HG03457 (cell line): Measurements from ENCODE around the gene ITLN1.
"Not testable (repeated sequence)": the region's sequence is repeated elsewhere in the genome, so short reads cannot be mapped to it uniquely, and the experiment has no call there.

ENCODE experiments used
- ATAC-seq: cut with Tn5 transposase; IDR thresholded peaks from one replicate; pipeline ENCODE4 v1.9.1; 2021; ENCODE audit warnings: moderate number of reproducible peaks; ENCODE audit not compliant: unreplicated experiment

ITLN1 gene

DNA sequence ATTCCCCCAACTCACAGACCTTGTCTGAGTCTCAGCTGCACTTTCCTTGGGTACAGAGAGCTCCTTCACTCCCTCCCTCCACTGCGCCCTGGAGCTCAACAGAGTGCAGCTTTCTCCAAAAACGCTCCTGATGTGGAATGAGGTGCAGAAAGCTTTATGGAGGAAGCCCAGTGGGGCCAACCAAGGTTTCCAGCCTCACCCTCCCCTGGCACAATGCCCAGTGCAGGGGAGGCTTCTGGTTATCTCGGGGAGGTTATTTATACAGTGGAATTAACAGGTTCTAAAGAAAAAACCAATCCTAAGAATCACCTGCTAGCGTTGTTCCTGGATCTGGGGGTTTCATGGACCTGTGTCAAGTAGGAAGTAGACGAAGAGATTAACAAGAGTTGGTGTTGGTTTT is at the start of gene ITLN1:
Gene ITLN1 (minus strand): TSS at position 139 of the 400 bp plus-strand sequence. CDS start 303 bp downstream, outside the sequence.
- no peak for ATAC-seq

DNA sequence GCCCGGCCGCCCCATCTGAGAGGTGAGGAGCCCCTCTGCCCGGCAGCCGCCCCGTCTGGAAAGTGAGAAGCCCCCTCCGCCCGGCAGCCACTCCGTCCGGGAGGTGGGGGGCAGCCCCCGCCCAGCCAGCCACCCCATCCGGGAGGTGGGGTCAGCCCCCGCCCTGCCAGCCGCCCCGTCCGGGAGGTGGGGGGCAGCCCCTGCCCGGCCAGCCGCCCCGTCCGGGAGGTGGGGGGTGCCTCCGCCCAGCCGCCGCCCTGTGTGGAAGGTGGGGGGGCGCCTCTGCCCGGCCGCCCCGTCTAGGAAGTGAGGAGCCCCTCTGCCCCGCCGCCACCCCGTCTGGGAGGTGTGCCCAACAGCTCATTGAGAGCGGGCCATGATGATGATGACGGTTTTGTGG is 48.3 kb upstream of the ITLN1 start:
- ATAC-seq, result not testable (repeated sequence)

DNA sequence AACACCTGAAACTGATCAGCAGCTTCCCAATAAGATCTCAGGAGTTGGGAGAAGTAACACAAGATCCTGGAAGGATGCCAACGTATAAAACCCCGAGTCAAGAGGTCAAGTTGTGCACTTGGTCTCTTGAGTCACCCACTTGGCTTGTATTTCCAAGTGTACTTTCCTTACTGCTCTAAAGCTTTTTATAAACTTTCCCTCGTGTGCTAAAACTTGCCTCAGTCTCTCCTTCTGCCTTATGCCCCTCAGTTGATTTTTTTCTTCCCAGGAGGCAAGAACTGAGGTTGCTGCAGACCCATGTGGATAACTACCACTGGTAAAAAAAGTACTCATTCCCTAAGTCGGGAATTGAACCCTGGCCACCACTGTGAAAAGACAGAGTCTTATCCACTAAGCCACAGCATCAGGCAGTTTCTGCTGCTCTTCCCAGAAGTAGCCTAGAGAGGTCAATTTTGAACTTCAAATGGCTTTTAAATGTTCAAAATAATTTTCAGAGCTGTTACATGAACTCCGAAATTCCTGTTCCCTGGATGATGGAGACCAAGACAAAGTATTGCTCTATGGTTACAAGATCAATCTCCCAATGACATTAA is 40.8 kb upstream of the ITLN1 start:
- no peak for ATAC-seq

DNA sequence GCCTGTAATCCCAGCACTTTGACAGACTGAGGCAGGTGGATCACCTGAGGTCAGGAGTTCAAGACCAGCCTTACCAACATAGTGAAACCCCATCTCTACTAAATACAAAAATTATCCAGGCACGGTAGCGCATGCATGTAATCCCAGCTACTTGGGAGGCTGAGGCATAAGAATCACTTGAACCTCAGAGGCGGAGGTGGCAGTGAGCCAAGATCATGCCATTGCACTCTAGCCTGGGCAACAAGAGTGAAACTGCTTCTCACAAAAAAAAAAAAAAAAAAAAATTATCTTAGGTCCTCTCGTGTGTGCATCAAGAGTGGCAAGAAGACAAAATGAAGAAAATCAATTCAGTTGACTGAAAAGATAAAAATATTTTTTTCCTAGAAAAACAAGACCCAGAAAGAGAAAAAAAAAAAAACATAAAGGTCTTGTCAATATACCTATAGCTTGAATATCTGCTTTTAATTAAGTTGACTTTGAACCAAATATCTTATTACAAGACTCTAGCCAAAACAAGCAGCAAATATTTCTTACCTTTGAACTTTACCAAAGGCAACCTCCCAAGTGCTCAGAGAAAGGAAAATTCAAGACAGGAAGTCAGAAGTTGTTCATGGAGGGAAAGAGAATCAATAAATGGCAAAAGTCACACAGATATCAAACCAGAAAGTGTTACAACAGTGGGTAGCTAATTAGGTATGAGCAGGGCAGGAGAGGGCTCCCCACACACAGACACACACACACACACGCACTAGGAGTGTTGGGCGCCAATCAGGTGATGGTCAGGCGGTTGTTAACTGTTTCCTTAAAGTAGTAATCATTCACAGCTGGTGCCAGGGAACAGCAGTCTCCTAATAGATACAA is 40.0 kb upstream of the ITLN1 start:
- ATAC-seq, result no peak

DNA sequence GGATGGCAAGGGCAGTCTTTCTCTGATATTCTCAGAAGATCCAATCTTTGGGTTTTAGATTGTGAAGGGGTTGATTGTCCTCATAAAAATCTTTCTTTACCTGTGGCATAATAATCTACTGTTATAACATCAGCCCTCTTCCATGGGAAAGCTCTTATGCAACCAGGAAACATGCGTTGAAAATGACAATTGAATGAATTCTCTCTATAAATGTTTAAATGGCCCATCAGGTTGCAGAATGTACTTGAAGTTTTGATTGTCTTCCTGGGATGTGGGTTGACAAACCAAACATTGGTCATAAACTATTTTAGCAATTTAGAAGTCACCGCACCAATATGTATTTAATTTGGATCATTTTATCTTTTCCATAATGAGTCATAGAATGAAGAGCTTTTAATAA is 31.7 kb upstream of the ITLN1 start:
- ATAC-seq, result no peak

DNA sequence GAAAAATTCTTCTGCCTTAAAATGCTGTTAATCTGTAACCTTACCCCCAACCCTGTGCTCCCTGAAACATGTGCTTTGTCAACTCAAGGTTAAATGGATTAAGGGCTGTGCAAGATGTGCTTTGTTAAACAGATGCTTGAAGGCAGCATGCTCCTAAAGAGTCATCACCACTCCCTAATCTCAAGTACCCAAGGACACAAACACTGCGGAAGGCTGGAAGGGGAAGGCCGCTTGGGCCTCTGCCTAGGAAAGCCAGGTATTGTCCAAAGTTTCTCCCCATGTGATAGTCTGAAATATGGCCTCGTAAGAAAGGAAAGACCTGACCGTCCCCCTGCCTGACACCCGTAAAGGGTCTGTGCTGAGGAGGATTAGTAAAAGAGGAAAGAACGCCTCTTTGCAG is 28.2 kb upstream of the ITLN1 start:
- ATAC-seq, result not testable (repeated sequence)

DNA sequence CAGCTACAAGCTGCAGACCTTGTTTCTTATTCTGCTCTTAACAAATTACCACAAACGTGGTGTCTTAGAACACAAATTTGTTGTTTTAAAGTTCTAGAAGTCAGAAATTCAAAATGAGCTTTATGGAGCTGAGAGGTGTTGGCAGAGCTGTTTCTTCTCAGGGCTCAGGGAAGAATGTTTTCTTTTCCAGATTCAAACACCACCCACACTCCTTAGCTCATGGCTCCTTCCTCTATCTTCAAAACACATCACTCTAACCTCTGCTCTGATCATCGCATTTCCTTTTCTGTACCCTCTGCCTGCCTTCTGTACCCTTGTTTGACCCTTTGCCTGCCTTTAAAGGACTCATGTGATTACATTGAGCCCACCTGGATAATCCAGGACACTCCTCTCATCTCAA is 26.9 kb upstream of the ITLN1 start:
- ATAC-seq, result no peak

DNA sequence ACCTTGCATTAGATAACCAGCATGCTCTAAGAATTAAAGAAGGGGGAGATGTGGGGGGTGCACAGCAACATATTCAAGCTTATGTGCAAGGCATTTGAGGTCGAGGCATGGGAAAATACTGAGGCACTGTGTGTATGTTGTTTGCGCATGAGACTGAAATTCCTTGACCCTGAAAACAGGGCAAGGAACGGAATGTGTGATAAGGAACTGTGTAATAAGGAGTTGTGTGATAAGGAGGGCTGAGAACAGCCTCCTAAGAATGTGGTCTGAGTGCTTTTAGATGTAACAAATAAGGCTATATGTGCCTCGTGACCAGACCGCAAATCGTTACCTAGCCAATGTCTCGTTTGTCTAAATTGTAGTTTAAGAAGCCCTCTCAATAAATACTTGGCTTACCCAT is 26.5 kb upstream of the ITLN1 start:
- ATAC-seq, result no peak

DNA sequence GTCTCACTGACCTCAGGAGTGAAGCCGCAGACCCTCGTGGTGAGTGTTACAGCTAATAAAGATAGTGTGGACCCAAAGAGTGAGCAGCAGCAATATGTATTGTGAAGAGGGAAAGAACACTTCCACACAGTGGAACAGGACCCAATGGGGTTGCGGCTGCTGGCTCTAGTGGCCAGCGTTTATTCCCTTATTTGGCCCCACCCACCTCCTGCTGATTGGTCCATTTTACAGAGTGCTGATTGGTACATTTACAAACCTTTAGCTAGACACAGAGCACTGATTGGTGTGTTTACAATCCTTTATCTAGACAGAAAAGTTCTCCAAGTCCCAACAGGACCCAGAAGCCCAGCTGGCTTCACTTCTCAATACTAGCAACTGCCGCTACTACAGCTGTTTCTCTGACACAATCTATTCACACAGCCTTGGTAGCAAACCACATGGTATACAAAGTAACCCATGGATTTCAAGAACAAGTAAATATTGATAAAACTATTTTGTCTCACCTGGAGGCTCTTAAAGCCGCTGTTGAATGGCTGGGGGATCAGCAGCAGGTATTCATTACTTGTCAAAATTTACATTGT is 25.3 kb upstream of the ITLN1 start:
- ATAC-seq, result no peak

DNA sequence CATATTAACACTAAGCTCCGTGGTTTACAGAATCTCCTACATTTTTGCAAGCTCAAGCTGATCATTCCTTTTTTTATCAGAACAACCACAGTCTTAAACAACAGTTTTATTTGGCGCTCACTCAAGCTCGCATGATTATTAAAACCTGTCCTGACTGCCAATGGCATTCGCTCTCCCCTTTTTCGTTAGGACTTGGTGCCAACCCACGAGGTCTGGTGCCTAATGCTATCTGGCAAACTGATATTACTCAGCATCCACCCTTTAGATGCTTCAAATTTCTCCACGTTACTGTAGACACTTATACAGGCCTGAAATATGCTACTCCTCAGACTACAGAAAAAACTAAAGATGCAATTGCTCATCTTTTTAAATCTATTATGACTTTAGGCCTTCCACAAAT is 23.0 kb upstream of the ITLN1 start:
- no peak for ATAC-seq

DNA sequence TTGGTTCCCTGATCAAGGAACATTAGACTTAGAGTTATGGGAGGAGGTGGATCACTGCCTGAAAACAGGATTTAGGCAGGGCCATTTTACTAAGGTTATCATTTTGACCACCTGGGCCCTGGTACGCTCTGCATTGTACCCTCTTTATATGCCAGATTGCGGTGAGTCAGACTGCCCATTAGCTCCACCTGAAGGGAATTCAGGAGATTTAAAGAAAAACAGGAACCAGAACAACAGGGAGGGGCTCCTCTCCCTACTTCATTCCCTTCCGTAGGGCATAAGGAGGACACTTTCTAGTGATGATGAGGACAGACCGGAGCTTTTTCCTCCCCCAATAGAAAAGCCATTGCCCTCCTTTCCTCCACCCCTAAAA is 20.6 kb upstream of the ITLN1 start:
- no peak for ATAC-seq

DNA sequence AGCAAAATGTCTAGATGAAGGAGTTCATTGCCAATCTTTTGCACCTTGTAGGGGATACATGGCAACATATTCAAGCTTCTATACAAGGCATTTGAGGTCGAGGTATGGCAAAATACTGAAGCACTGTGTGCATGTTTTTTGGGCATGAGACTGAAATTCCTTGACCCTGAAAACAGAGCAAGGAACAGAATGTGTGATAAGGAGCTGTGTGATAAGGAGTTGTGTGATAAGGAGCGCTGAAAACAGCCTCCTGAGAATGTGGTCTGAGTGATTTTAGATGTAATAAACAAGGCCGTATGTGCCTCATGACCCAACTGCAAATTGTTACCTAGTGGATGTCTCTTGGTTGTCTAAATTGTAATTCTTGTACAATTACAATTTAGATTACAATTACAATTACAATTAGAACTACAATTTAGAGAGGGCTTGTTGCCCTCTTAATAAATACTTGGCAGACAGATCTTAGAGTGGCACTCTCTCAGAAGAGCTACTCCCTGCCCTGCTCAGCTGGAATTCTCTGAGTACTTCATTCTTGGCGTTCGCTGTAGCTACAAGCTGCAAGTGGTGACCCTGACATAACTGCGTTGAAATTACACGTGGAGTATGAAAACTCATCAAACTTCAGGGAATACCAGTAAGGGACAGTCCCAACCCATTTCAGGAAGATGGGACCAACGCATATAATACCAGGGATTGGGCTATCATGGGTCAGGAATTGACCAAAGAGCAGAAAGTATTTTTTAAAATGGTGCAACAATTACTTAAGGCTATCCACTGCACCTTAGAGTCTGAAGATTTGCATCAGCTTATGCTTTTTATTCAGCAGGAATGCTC is 20.0 kb upstream of the ITLN1 start:
- ATAC-seq, result no peak

DNA sequence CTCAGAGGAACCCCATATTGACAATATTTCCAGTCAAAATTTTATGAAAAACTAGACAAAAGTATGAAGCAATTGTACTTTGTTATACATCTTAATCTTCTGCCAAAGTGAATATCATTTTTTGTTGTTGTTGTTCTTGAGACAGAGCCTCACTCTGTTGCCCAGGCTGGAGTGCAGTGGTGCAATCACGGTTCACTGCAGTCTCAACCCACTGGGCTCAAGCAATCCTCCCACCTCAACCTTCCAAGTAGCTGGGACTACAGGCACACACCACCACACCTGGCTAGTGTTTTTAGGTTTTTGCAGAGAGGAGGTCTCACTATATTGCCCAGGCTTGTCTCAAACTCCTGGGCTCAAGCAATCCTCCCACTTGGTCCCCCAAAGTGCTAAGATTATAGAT is 17.3 kb upstream of the ITLN1 start:
- not testable (repeated sequence) for ATAC-seq

DNA sequence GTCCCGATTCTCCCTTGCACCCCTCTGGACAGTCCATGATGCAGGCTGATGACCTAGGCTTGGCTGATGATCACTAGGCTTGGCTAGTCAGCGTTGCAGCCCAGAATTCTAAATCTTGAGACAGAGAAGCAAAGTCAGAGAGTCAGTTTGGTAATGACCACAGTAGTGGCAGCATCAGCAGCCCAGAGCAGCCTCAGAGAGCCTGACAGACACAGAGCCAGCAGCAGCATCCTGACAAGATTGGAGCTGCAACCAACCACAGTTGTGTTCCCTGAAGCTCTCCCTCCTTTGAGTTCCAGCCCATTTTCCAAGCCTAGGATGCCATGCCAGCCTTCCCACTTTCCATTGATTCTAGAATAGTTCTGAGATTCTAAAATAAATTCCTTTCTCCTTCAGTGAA is 16.8 kb upstream of the ITLN1 start:
- ATAC-seq, result no peak

DNA sequence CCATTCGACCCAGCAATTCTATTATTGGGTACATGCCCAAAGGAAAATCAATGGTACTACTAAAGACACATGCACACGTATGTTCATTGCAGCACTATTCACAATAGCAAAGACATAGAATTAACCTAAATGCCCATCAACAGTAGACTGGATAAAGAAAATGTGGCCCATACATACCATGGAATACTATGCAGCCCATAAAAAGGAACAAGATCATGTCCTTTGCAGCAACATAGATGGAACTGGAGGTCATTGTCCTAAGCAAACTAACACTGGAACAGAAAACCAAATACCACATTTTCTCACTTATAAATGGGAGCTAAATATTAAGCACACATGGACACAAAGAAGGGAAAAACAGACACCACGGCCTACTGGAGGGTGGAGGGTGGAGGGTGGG is 15.7 kb upstream of the ITLN1 start:
- not testable (repeated sequence) for ATAC-seq

DNA sequence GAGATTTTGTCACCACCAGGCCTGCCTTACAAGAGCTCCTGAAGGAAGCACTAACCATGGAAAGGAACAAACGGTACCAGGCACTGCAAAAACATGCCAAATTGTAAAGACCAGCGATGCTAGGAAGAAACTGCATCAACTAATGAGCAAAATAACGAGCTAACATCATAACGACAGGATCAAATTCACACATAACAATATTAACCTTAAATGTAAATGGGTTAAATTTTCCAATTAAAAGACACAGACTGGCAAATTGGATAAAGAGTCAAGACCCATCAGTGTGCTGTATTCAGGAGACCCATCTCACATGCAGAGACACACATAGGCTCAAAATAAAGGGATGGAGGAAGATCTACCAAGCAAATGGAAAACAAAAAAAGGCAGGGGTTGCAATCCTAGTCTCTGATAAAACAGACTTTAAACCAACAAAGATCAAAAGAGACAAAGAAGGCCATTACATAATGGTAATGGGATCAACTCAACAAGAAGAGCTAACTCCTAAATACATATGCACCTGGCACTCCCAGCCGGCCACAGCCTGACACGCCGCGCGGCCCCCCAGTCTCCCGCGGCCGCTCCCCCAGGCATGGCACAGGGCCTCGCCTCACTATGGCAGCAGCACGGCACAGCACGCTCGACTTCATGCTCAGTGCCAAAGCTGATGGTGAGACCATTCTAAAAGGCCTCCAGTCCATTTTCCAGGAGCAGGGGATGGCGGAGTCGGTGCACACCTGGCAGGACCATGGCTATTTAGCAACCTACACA is 9.6 kb upstream of the ITLN1 start:
- ATAC-seq, result not testable (repeated sequence)

DNA sequence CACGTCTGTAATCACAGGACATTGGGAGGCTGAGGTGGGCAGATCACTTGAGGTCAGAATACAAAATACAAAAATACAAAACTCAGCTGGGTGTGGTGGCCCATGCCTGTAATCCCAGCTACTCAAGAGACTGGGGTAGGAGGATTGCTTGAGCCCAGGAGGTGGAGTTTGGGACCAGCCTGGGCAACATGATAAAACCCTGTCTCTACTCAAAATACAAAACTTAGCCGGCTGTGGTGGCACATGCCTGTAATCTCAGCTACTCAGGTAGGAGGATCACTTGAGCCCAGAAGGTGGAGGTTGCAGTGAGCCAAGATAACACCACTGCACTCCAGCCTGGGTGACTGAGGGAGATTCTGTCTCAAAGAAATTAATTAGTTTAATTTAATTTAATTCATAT is 6.5 kb upstream of the ITLN1 start:
- ATAC-seq, result no peak

DNA sequence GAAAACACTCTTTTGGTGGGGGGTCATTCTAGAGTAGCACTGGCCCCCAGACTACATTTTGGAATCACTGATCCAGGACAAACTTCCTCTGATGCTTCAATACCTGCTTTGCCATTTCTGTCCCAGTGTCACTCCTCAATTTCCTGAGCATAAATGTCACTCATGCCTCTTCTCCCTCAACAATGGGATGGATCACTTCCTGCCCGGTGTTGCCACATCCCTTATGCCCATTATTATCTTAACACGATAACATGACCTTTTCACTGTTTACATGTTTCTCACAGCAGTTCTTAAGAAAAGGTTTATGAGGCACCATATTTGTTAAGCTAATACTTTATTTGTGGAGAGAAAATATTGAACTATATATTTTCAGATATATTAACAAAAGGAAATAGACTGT is 3.9 kb upstream of the ITLN1 start:
- ATAC-seq, result no peak

DNA sequence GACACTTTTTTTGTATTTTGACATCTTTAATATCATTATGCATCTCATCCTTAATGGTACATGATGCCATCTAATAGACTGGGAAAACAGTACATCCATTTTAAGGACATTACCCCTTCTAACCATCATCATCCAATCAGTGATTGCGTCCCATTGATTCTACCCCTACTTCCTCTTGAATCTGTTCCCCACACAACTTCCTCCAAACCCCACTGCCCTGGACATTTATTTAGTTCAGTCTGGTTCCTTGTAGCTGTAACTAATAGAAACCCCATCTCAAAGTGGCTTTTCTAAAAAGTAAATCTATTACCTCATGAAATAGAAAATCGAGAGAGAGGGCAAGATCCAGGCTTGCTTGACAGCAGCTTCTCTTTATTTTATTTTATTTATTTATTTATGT is 2.1 kb upstream of the ITLN1 start:
- no peak for ATAC-seq

DNA sequence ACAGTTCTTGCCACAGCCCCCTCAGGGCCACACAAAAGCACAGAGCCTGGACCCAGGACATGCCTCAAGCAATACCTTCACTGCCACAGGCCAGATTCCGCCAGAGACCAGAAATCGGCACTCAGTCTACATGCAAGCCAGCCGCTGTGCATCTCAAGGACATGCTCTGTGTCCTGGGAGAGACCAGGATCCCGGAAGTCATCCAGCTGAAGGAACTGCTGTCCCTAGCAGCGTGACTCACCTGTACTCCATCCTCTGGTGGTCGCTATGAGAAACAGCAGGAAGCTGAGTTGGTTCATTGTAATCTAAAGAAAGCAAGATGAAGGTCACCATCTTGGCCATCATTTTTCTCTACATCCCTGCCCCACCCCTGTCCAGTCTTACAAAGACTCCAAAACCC is 401 bp downstream of the ITLN1 start:
- ATAC-seq, result no peak
